ENCODE measurements around the gene F8. TPM values are rescaled to one million over a fixed set of nuclear protein-coding genes. Genes with fewer than 3 reads are reported as not detected.
"Not testable (repeated sequence)": the region's sequence is repeated elsewhere in the genome, so short reads cannot be mapped to it uniquely, and the experiment has no call there.

F8 gene
- total RNA-seq, 1 donor from 2014 or later, result 49.7 TPM

- Histone ChIP-seq H3K4me1 (no peaks in the 10 kb centered on the region), H3K36me3 (no peaks in the 10 kb centered on the region), H3K4me3 (no peak overlapping the region), H3K9me3 (replicated peaks) (no peaks in the 10 kb centered on the region), H3K27me3 (ENCODE audit: low read depth) (no peaks in the 10 kb centered on the region), H3K27ac (replicated peaks) (no peak overlapping the region)
- intact Hi-C loops (cut with micrococcal nuclease), result no loop called here
- no peak for TF ChIP-seq CTCF (IDR thresholded peaks at IDR 0.05; ENCODE audit: borderline replicate concordance)
- DNase-seq, result no peak
Measured at GRCh38 chrX:154908821-154909220, 113.7 kb downstream of the F8 start.

- intact Hi-C loops (cut with micrococcal nuclease), result no loop called here
Measured at GRCh38 chrX:154902408-154902807, 120.1 kb downstream of the F8 start.

GRCh38 chrX:154900323-154900722 is 122.2 kb downstream of the F8 start:
- intact Hi-C loops (cut with micrococcal nuclease), result no loop called here
- no peak overlapping the region for H3K4me3 ChIP-seq
- H3K4me1 ChIP-seq, result no peaks in the 10 kb centered on the region
- H3K9me3 ChIP-seq (replicated peaks), result no peaks in the 10 kb centered on the region
- TF ChIP-seq CTCF (IDR thresholded peaks at IDR 0.05; ENCODE audit: borderline replicate concordance), result no peak
- no peak overlapping the region for H3K27ac ChIP-seq (replicated peaks)
- H3K36me3 ChIP-seq, result no peaks in the 10 kb centered on the region
- no peak for DNase-seq
- no peaks in the 10 kb centered on the region for H3K27me3 ChIP-seq (ENCODE audit: low read depth)

More at GRCh38 chrX:154902408-154902807, 120.1 kb downstream of the F8 start:
- H3K4me1 ChIP-seq, result no peaks in the 10 kb centered on the region
- no peak overlapping the region for H3K27ac ChIP-seq (replicated peaks)
- no peaks in the 10 kb centered on the region for H3K36me3 ChIP-seq
- DNase-seq, result no peak
- H3K9me3 ChIP-seq (replicated peaks), result no peaks in the 10 kb centered on the region
- no peak overlapping the region for H3K4me3 ChIP-seq
- no peaks in the 10 kb centered on the region for H3K27me3 ChIP-seq (ENCODE audit: low read depth)
- no peak for TF ChIP-seq CTCF (IDR thresholded peaks at IDR 0.05; ENCODE audit: borderline replicate concordance)

- Histone ChIP-seq H3K4me1 (peaks cover 5% of the 10 kb centered on the region), H3K9me3 (replicated peaks) (no peaks in the 10 kb centered on the region), H3K36me3 (no peaks in the 10 kb centered on the region), H3K27ac (replicated peaks) (no peak overlapping the region), H3K27me3 (ENCODE audit: low read depth) (no peaks in the 10 kb centered on the region), H3K4me3 (no peak overlapping the region)
- intact Hi-C loops (cut with micrococcal nuclease), result no loop called here
- no peak for TF ChIP-seq CTCF (IDR thresholded peaks at IDR 0.05; ENCODE audit: borderline replicate concordance)
- DNase-seq, result no peak
Measured at GRCh38 chrX:154892296-154892695, 130.2 kb downstream of the F8 start.

- no peak for DNase-seq
- Histone ChIP-seq H3K27ac (replicated peaks) (no peak overlapping the region), H3K4me3 (no peak overlapping the region), H3K36me3 (no peaks in the 10 kb centered on the region), H3K4me1 (peaks cover 5% of the 10 kb centered on the region), H3K27me3 (ENCODE audit: low read depth) (no peaks in the 10 kb centered on the region), H3K9me3 (replicated peaks) (no peaks in the 10 kb centered on the region)
- TF ChIP-seq CTCF (IDR thresholded peaks at IDR 0.05; ENCODE audit: borderline replicate concordance), result no peak
- intact Hi-C loops (cut with micrococcal nuclease), result no loop called here
Measured at GRCh38 chrX:154890990-154891639, 131.4 kb downstream of the F8 start.

GRCh38 chrX:154886789-154887221 is 135.7 kb downstream of the F8 start:
- H3K4me3 ChIP-seq; H3K36me3 ChIP-seq; intact Hi-C loops (cut with micrococcal nuclease); DNase-seq; H3K4me1 ChIP-seq; H3K27ac ChIP-seq (replicated peaks); H3K9me3 ChIP-seq (replicated peaks); H3K27me3 ChIP-seq (ENCODE audit: low read depth): not testable (repeated sequence)

- H3K9me3 ChIP-seq (replicated peaks); H3K4me1 ChIP-seq; intact Hi-C loops (cut with micrococcal nuclease); H3K27me3 ChIP-seq (ENCODE audit: low read depth); H3K36me3 ChIP-seq: not testable (repeated sequence)
- peak; percentile 45 for DNase-seq
- peak within 1 kb of the TSS; percentile 58 for H3K4me3 ChIP-seq
- H3K27ac ChIP-seq (replicated peaks), result peak within 1 kb of the TSS; percentile 63
Measured at GRCh38 chrX:154886069-154886788, 136.3 kb downstream of the F8 start, which contains the start of gene F8A1. TSS of gene F8A1 (plus strand) at chrX:154886355. CDS start at chrX:154886375, 20 bp downstream.

GRCh38 chrX:154885549-154885948 is 137.0 kb downstream of the F8 start:
- DNase-seq; intact Hi-C loops (cut with micrococcal nuclease): not testable (repeated sequence)

More at GRCh38 chrX:154885549-154885948, 137.0 kb downstream of the F8 start:
- H3K4me3 ChIP-seq, result peak overlapping the region; percentile 58
- H3K27ac ChIP-seq (replicated peaks); H3K27me3 ChIP-seq (ENCODE audit: low read depth); H3K36me3 ChIP-seq; H3K4me1 ChIP-seq; H3K9me3 ChIP-seq (replicated peaks): not testable (repeated sequence)

All from left ventricle myocardium inferior (tissue), 1 donor.